GM12865 (cell line): ENCODE results near the gene WDR1.

Source experiments
- DNase-seq: peaks from one replicate; pipeline ENCODE4 v3.0.0; 2010; ENCODE audit warnings: low read depth
- H3K4me3 ChIP-seq: 2 replicates; pipeline ENCODE4 v1.5.1; 2011; ENCODE audit warnings: mild to moderate bottlenecking, low read depth, low read length, control low read depth
- TF ChIP-seq, protein P1 (sequence below): IDR thresholded peaks from 2 replicates; pipeline ENCODE4 v1.5.1; 2011; ENCODE audit warnings: low read length, control low read depth, low read depth, inconsistent platforms; ENCODE audit not compliant: insufficient read depth; ENCODE audit errors: missing control alignments

Gene WDR1

GRCh38 chr4:10118048-10119004 is 1.7 kb upstream of the WDR1 start:
- peak overlapping the region; percentile 80 for H3K4me3 ChIP-seq
- TF ChIP-seq, protein P1, sequence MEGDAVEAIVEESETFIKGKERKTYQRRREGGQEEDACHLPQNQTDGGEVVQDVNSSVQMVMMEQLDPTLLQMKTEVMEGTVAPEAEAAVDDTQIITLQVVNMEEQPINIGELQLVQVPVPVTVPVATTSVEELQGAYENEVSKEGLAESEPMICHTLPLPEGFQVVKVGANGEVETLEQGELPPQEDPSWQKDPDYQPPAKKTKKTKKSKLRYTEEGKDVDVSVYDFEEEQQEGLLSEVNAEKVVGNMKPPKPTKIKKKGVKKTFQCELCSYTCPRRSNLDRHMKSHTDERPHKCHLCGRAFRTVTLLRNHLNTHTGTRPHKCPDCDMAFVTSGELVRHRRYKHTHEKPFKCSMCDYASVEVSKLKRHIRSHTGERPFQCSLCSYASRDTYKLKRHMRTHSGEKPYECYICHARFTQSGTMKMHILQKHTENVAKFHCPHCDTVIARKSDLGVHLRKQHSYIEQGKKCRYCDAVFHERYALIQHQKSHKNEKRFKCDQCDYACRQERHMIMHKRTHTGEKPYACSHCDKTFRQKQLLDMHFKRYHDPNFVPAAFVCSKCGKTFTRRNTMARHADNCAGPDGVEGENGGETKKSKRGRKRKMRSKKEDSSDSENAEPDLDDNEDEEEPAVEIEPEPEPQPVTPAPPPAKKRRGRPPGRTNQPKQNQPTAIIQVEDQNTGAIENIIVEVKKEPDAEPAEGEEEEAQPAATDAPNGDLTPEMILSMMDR, result no peak
- no peak for DNase-seq

- TF ChIP-seq, protein P1, result no peak
- DNase-seq, result peak; percentile 64
These were observed 904 bp upstream of the WDR1 start for GRCh38 chr4:10117359-10118047.

DNA sequence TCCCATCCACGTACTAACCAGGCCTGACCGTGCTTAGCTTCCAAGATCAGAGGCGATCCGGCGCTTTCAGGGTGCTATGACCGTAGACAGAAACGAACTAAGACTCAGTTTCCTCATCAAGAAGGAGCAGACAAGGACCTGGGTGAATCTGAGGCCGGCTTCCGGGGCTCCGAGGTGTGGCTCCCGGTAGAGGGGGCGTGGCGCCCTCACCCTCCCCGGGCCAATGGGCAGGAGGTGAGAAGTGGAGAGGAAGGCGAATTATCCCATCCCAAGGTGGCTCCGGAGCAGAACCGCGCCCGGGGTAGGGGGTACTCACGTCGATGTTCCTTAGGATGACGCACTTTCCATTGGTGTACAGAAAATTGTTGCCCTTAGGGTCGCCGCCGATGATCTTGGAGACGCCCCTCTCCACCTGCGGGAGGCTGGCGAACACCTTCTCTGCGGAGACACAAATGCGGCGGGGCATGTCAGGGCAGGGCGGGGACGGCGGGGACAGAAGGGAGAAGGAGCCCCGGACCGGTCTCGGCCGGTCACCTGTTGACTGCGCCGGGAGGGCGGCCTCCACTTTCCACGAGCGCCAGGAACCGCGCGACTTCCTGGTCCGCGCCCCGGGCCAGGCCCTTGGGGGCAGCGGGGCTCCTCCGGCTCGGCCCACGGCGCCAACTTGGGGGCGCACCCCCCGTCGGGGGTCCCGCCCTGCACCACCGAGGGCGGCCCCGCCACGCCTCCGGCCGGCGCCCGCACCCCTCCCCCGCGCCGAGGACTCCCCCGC is 616 bp downstream of the WDR1 start:
- peak overlapping the region; percentile 57 for H3K4me3 ChIP-seq
- TF ChIP-seq, protein P1, result no peak
- DNase-seq, result peak; percentile 79

More at GRCh38 chr4:10117359-10118047, 904 bp upstream of the WDR1 start:
- peak overlapping the region; percentile 80 for H3K4me3 ChIP-seq

- TF ChIP-seq, protein P1, result no peak
- H3K4me3 ChIP-seq, result peak overlapping the region; percentile 57
- no peak for DNase-seq
These were observed 1.3 kb downstream of the WDR1 start for GRCh38 chr4:10115271-10115796.

- TF ChIP-seq, protein P1, result no peak
- H3K4me3 ChIP-seq, result peak overlapping the region; percentile 57; the same call in 1 of the 2 replicates
- no peak for DNase-seq
These were observed 2.0 kb downstream of the WDR1 start for GRCh38 chr4:10114607-10115006.

- TF ChIP-seq, protein P1, result no peak
- no peak overlapping the region for H3K4me3 ChIP-seq
These were observed 2.5 kb downstream of the WDR1 start for GRCh38 chr4:10114147-10114546.

More at GRCh38 chr4:10114147-10114546, 2.5 kb downstream of the WDR1 start:
- no peak for DNase-seq
